Activated naive CD8-positive, alpha-beta T cell (primary cell): ENCODE data around the gene IFI27.
"Not testable (repeated sequence)": the region's sequence is repeated elsewhere in the genome, so short reads cannot be mapped to it uniquely, and the experiment has no call there.

Experiments
- H3K27ac Mint-ChIP-seq: one replicate; pipeline ENCODE4 v1.8.0; 2021; ENCODE audit warnings: mixed read lengths
- H3K27me3 Mint-ChIP-seq: one replicate; pipeline ENCODE4 v1.8.0; 2021; ENCODE audit warnings: mixed read lengths
- H3K36me3 Mint-ChIP-seq: one replicate; pipeline ENCODE4 v1.8.0; 2021; ENCODE audit warnings: mixed read lengths
- H3K4me1 Mint-ChIP-seq: one replicate; pipeline ENCODE4 v1.8.0; 2021; ENCODE audit warnings: low read depth, mixed read lengths
- H3K4me3 Mint-ChIP-seq: one replicate; pipeline ENCODE4 v1.8.0; 2021; ENCODE audit warnings: mild to moderate bottlenecking, mixed read lengths
- H3K9me3 Mint-ChIP-seq: one replicate; pipeline ENCODE4 v1.8.0; 2021; ENCODE audit warnings: low read depth, mixed read lengths

IFI27 gene

GRCh38 chr14:94143711-94144110, 33.2 kb downstream of the IFI27 start:
- no peaks in the 10 kb centered on the region for H3K9me3 Mint-ChIP-seq
- H3K27me3 Mint-ChIP-seq = no peaks in the 10 kb centered on the region
- no peaks in the 10 kb centered on the region for H3K36me3 Mint-ChIP-seq
- no peak overlapping the region for H3K27ac Mint-ChIP-seq
- H3K4me3 Mint-ChIP-seq = no peak overlapping the region
- H3K4me1 Mint-ChIP-seq = peaks cover 13% of the 10 kb centered on the region

GRCh38 chr14:94144765-94145164, 34.2 kb downstream of the IFI27 start:
- Mint-ChIP-seq H3K27ac (no peak overlapping the region), H3K4me3 (no peak overlapping the region), H3K9me3 (no peaks in the 10 kb centered on the region), H3K36me3 (no peaks in the 10 kb centered on the region), H3K27me3 (no peaks in the 10 kb centered on the region), H3K4me1 (peaks cover 13% of the 10 kb centered on the region)

- H3K36me3 Mint-ChIP-seq = no peaks in the 10 kb centered on the region
- no peak overlapping the region for H3K27ac Mint-ChIP-seq
- H3K9me3 Mint-ChIP-seq = no peaks in the 10 kb centered on the region
- H3K4me3 Mint-ChIP-seq = no peak overlapping the region
- peaks cover 13% of the 10 kb centered on the region for H3K4me1 Mint-ChIP-seq
- no peaks in the 10 kb centered on the region for H3K27me3 Mint-ChIP-seq
Observed at GRCh38 chr14:94145902-94146527, 35.5 kb downstream of the IFI27 start.

- Mint-ChIP-seq H3K27ac (no peak overlapping the region), H3K27me3 (peaks cover 8% of the 10 kb centered on the region), H3K4me1 (peaks cover 6% of the 10 kb centered on the region), H3K36me3 (no peaks in the 10 kb centered on the region), H3K4me3 (no peak overlapping the region), H3K9me3 (no peaks in the 10 kb centered on the region)
Observed at GRCh38 chr14:94152676-94153075, 42.1 kb downstream of the IFI27 start.

- no peak overlapping the region for H3K4me3 Mint-ChIP-seq
- H3K9me3 Mint-ChIP-seq = no peaks in the 10 kb centered on the region
- peak overlapping the region; percentile 5 for H3K27ac Mint-ChIP-seq
- no peaks in the 10 kb centered on the region for H3K36me3 Mint-ChIP-seq
- H3K27me3 Mint-ChIP-seq = peaks cover 8% of the 10 kb centered on the region
- H3K4me1 Mint-ChIP-seq = peaks cover 18% of the 10 kb centered on the region
Observed at GRCh38 chr14:94153750-94154342, 43.3 kb downstream of the IFI27 start.

- H3K4me3 Mint-ChIP-seq, H3K9me3 Mint-ChIP-seq, H3K36me3 Mint-ChIP-seq, H3K27me3 Mint-ChIP-seq, H3K27ac Mint-ChIP-seq: not testable (repeated sequence)
- peaks cover 37% of the 10 kb centered on the region for H3K4me1 Mint-ChIP-seq
Observed at GRCh38 chr14:94156143-94156542, 45.6 kb downstream of the IFI27 start.

- H3K4me1 Mint-ChIP-seq = peaks cover 46% of the 10 kb centered on the region
- peaks cover 7% of the 10 kb centered on the region for H3K27me3 Mint-ChIP-seq
- H3K27ac Mint-ChIP-seq = no peak overlapping the region
- H3K4me3 Mint-ChIP-seq = no peak overlapping the region
- no peaks in the 10 kb centered on the region for H3K9me3 Mint-ChIP-seq
- no peaks in the 10 kb centered on the region for H3K36me3 Mint-ChIP-seq
Observed at GRCh38 chr14:94157197-94157596, 46.7 kb downstream of the IFI27 start.

GRCh38 chr14:94158239-94158883, 47.8 kb downstream of the IFI27 start:
- H3K27ac Mint-ChIP-seq = peak overlapping the region; percentile 55
- H3K27me3 Mint-ChIP-seq = peaks cover 1% of the 10 kb centered on the region
- peaks cover 52% of the 10 kb centered on the region for H3K4me1 Mint-ChIP-seq
- no peaks in the 10 kb centered on the region for H3K9me3 Mint-ChIP-seq
- H3K4me3 Mint-ChIP-seq = peak overlapping the region; percentile 22
- H3K36me3 Mint-ChIP-seq = no peaks in the 10 kb centered on the region

- H3K27ac Mint-ChIP-seq = peak overlapping the region; percentile 4
- no peaks in the 10 kb centered on the region for H3K27me3 Mint-ChIP-seq
- H3K4me1 Mint-ChIP-seq = peaks cover 64% of the 10 kb centered on the region
- H3K36me3 Mint-ChIP-seq = no peaks in the 10 kb centered on the region
- H3K4me3 Mint-ChIP-seq = no peak overlapping the region
- H3K9me3 Mint-ChIP-seq = no peaks in the 10 kb centered on the region
Observed at GRCh38 chr14:94161058-94161457, 50.5 kb downstream of the IFI27 start.

- no peaks in the 10 kb centered on the region for H3K9me3 Mint-ChIP-seq
- no peak overlapping the region for H3K4me3 Mint-ChIP-seq
- no peaks in the 10 kb centered on the region for H3K27me3 Mint-ChIP-seq
- H3K36me3 Mint-ChIP-seq = no peaks in the 10 kb centered on the region
- no peak overlapping the region for H3K27ac Mint-ChIP-seq
- H3K4me1 Mint-ChIP-seq = peaks cover 63% of the 10 kb centered on the region
Observed at GRCh38 chr14:94161981-94162380, 51.4 kb downstream of the IFI27 start.

- Mint-ChIP-seq H3K4me1 (peaks cover 61% of the 10 kb centered on the region), H3K27ac (no peak overlapping the region), H3K9me3 (no peaks in the 10 kb centered on the region), H3K4me3 (no peak overlapping the region), H3K36me3 (no peaks in the 10 kb centered on the region), H3K27me3 (no peaks in the 10 kb centered on the region)
Observed at GRCh38 chr14:94162466-94162865, 51.9 kb downstream of the IFI27 start.

GRCh38 chr14:94163796-94164195, 53.3 kb downstream of the IFI27 start:
- peaks cover 48% of the 10 kb centered on the region for H3K4me1 Mint-ChIP-seq
- H3K27ac Mint-ChIP-seq = no peak overlapping the region

GRCh38 chr14:94164685-94165431, 54.3 kb downstream of the IFI27 start:
- Mint-ChIP-seq H3K9me3 (no peaks in the 10 kb centered on the region), H3K27ac (no peak overlapping the region), H3K27me3 (no peaks in the 10 kb centered on the region), H3K4me1 (peaks cover 41% of the 10 kb centered on the region), H3K4me3 (no peak overlapping the region), H3K36me3 (no peaks in the 10 kb centered on the region)

More at GRCh38 chr14:94163796-94164195, 53.3 kb downstream of the IFI27 start:
- no peaks in the 10 kb centered on the region for H3K9me3 Mint-ChIP-seq
- H3K27me3 Mint-ChIP-seq = no peaks in the 10 kb centered on the region
- no peak overlapping the region for H3K4me3 Mint-ChIP-seq
- H3K36me3 Mint-ChIP-seq = no peaks in the 10 kb centered on the region

- no peaks in the 10 kb centered on the region for H3K9me3 Mint-ChIP-seq
- no peaks in the 10 kb centered on the region for H3K36me3 Mint-ChIP-seq
- H3K4me3 Mint-ChIP-seq = no peak overlapping the region
- H3K4me1 Mint-ChIP-seq = peaks cover 32% of the 10 kb centered on the region
- no peaks in the 10 kb centered on the region for H3K27me3 Mint-ChIP-seq
- H3K27ac Mint-ChIP-seq = no peak overlapping the region
Observed at GRCh38 chr14:94165744-94166143, 55.2 kb downstream of the IFI27 start.
